PC-3 (cell line): ENCODE results near the gene MTRFR. TPM values are rescaled to one million over a fixed set of nuclear protein-coding genes. Genes with fewer than 3 reads are reported as not detected.

Experiments used
- ATAC-seq: fragments of 200-7000 bp; cut with Tn5 transposase; 2 replicates; pipeline ENCODE4 v1.9.1; 2020; ENCODE audit warnings: mild to moderate bottlenecking, moderate library complexity
- BruUV-seq: library from RNA; stranded (reverse); fragments of 400-500 nt; replicated peaks from 2 replicates; lab custom pipeline; 2021; lab: Mats Ljungman, UMichigan
- CTCF ChIA-PET: fragments of 300-600 bp; sonication (Branson Sonifier 250); formaldehyde crosslinking; loops from one replicate; lab custom pipeline; 2022; ENCODE audit warnings: antibody characterized with exemption; lab: Charles Lee
- POLR2A ChIA-PET: fragments of 300-600 bp; sonication (Branson Sonifier 250); formaldehyde crosslinking; loops from one replicate; lab custom pipeline; 2022; ENCODE audit warnings: antibody characterized with exemption; ENCODE audit not compliant: unreplicated experiment; lab: Charles Lee
- DNase-seq: peaks from one replicate; pipeline ENCODE4 v3.0.0-alpha.2; 2015
- H2AFZ ChIP-seq: fragments of 300-600 bp; sonication (generic); 2 replicates; pipeline ENCODE4 v1.6.0; 2016; ENCODE audit warnings: antibody characterized with exemption, low read length
- H3F3A ChIP-seq: fragments of 300-600 bp; sonication (generic); one replicate; pipeline ENCODE4 v1.6.0; 2017; ENCODE audit warnings: antibody characterized with exemption, low read length, control low read depth, mild to moderate bottlenecking; ENCODE audit not compliant: unreplicated experiment
- H3K27ac ChIP-seq: fragments of 300-600 bp; sonication (generic); 2 replicates; pipeline ENCODE4 v1.5.1; 2016; ENCODE audit warnings: mild to moderate bottlenecking, low read length
- H3K27me3 ChIP-seq: fragments of 300-600 bp; sonication (generic); 2 replicates; pipeline ENCODE4 v1.6.1; 2016; ENCODE audit warnings: low read length, mixed read lengths
- H3K36me3 ChIP-seq: fragments of 300-600 bp; sonication (generic); 2 replicates; pipeline ENCODE4 v1.6.1; 2016; ENCODE audit warnings: low read depth, mixed run types, low read length, mixed read lengths
- H3K4me1 ChIP-seq: fragments of 300-600 bp; sonication (generic); 2 replicates; pipeline ENCODE4 v1.5.1; 2016; ENCODE audit warnings: low read length; ENCODE audit not compliant: insufficient read depth
- H3K4me2 ChIP-seq: fragments of 300-600 bp; sonication (generic); 2 replicates; pipeline ENCODE4 v1.6.0; 2016; ENCODE audit warnings: low read length
- H3K4me3 ChIP-seq: fragments of 300-600 bp; sonication (generic); 2 replicates; pipeline ENCODE4 v1.5.1; 2016; ENCODE audit warnings: mild to moderate bottlenecking, low read length, mixed read lengths
- H3K79me2 ChIP-seq: fragments of 300-600 bp; sonication (generic); 2 replicates; pipeline ENCODE4 v1.6.1; 2017; ENCODE audit warnings: low read length, mixed read lengths
- H3K9ac ChIP-seq: fragments of 300-600 bp; sonication (generic); 2 replicates; pipeline ENCODE4 v1.6.0; 2016; ENCODE audit warnings: mild to moderate bottlenecking, low read length
- H3K9me2 ChIP-seq: fragments of 300-600 bp; sonication (generic); replicated peaks from 2 replicates; pipeline ENCODE4 v1.6.1; 2016; ENCODE audit warnings: mixed run types, low read length, mixed read lengths
- H3K9me3 ChIP-seq: fragments of 300-600 bp; sonication (generic); 2 replicates; pipeline ENCODE4 v1.6.1; 2016; ENCODE audit warnings: low read length, mixed read lengths
- H4K20me1 ChIP-seq: fragments of 300-600 bp; sonication (generic); 2 replicates; pipeline ENCODE4 v1.6.1; 2016; ENCODE audit warnings: low read length, mixed read lengths
- EZH2 ChIP-seq: fragments of 300-600 bp; sonication (generic); IDR thresholded peaks from one replicate; pipeline ENCODE4 v1.6.1; 2017; ENCODE audit warnings: antibody characterized with exemption, mild to moderate bottlenecking, low read length; ENCODE audit not compliant: unreplicated experiment
- EZH2phosphoT487 ChIP-seq: fragments of 300-600 bp; sonication (generic); IDR thresholded peaks from 2 replicates; pipeline ENCODE4 v1.6.1; 2018; ENCODE audit warnings: mild to moderate bottlenecking, antibody characterized with exemption, low read length, borderline replicate concordance
- intact Hi-C: fragments of 100-400 bp; cut with micrococcal nuclease; formaldehyde crosslinking; loops from 2 replicates; pipeline ENCODE4 v1.9.0; 2023
- total RNA-seq: library from RNA; depleted of rRNA; stranded (reverse); fragments of >200 nt; gene quantifications from 2 replicates; pipeline ENCODE4 v1.2.3, GENCODE V29; 2014
- TF ChIP-seq, protein P1 (sequence below): fragments of 300-600 bp; sonication (generic); conservative IDR thresholded peaks from 2 replicates; pipeline ENCODE4 v1.5.1; 2017; ENCODE audit warnings: antibody characterized with exemption, low read depth, mild to moderate bottlenecking, low read length

Gene MTRFR
- total RNA-seq, 1 experiment from 2014 or later: 23.2 TPM

GRCh38 chr12:123263196-123263817 lies 30.1 kb downstream of the MTRFR start:
- TF ChIP-seq, protein P1, sequence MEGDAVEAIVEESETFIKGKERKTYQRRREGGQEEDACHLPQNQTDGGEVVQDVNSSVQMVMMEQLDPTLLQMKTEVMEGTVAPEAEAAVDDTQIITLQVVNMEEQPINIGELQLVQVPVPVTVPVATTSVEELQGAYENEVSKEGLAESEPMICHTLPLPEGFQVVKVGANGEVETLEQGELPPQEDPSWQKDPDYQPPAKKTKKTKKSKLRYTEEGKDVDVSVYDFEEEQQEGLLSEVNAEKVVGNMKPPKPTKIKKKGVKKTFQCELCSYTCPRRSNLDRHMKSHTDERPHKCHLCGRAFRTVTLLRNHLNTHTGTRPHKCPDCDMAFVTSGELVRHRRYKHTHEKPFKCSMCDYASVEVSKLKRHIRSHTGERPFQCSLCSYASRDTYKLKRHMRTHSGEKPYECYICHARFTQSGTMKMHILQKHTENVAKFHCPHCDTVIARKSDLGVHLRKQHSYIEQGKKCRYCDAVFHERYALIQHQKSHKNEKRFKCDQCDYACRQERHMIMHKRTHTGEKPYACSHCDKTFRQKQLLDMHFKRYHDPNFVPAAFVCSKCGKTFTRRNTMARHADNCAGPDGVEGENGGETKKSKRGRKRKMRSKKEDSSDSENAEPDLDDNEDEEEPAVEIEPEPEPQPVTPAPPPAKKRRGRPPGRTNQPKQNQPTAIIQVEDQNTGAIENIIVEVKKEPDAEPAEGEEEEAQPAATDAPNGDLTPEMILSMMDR: no peak
- no peak for TF ChIP-seq EZH2phosphoT487
- no peak for TF ChIP-seq EZH2
- no peak for ATAC-seq
- Histone ChIP-seq H3F3A (no peaks in the 10 kb centered on the region), H3K27ac (no peak overlapping the region), H3K9me3 (no peaks in the 10 kb centered on the region), H3K9ac (no peak overlapping the region), H3K4me1 (no peaks in the 10 kb centered on the region), H3K27me3 (no peaks in the 10 kb centered on the region), H3K79me2 (peaks cover 10% of the 10 kb centered on the region), H2AFZ (no peak overlapping the region), H3K4me2 (no peak overlapping the region), H3K9me2 (no peaks in the 10 kb centered on the region), H3K36me3 (peaks cover 44% of the 10 kb centered on the region), H4K20me1 (no peaks in the 10 kb centered on the region), H3K4me3 (no peak overlapping the region)
- no TSS peak for BruUV-seq
- no peak for DNase-seq
- intact Hi-C loops: no loop called here
- ChIA-PET POLR2A (no interaction called here), CTCF (no interaction called here)

GRCh38 chr12:123264642-123265041 lies 31.4 kb downstream of the MTRFR start:
- Histone ChIP-seq H3K4me2 (no peak overlapping the region), H3K9me3 (no peaks in the 10 kb centered on the region), H3K36me3 (peaks cover 34% of the 10 kb centered on the region), H3K4me1 (peaks cover under 1% of the 10 kb centered on the region), H3K9me2 (no peaks in the 10 kb centered on the region), H4K20me1 (no peaks in the 10 kb centered on the region), H3K27ac (no peak overlapping the region), H3K4me3 (no peak overlapping the region), H3K27me3 (no peaks in the 10 kb centered on the region), H2AFZ (no peak overlapping the region), H3K9ac (no peak overlapping the region), H3K79me2 (peaks cover 24% of the 10 kb centered on the region), H3F3A (no peaks in the 10 kb centered on the region)
- intact Hi-C loops: no loop called here
- TF ChIP-seq EZH2 (no peak), EZH2phosphoT487 (no peak)
- TF ChIP-seq, protein P1: peak; percentile 38; the same call in 1 of the 2 replicates
- ChIA-PET CTCF (no interaction called here), POLR2A (no interaction called here)
- BruUV-seq: no TSS peak
- DNase-seq (no peak), ATAC-seq (peak; percentile 21; the same call in 1 of the 2 replicates)
